Activated CD4-positive, alpha-beta T cell treated with anti-CD3 and anti-CD28 coated beads, Interleukin-2, amount 50 U/mL, for 1 hour (primary cell): ENCODE measurements around the gene PLCG2.

Experiments
- DNase-seq: peaks from one replicate; pipeline ENCODE4 v3.0.0-alpha.2; 2020

The PLCG2 gene

GRCh38 chr16:81817789-81818567 is 38.9 kb downstream of the PLCG2 start:
- DNase-seq, result no peak

GRCh38 chr16:81818568-81818896 is 39.4 kb downstream of the PLCG2 start:
- no peak for DNase-seq

DNA sequence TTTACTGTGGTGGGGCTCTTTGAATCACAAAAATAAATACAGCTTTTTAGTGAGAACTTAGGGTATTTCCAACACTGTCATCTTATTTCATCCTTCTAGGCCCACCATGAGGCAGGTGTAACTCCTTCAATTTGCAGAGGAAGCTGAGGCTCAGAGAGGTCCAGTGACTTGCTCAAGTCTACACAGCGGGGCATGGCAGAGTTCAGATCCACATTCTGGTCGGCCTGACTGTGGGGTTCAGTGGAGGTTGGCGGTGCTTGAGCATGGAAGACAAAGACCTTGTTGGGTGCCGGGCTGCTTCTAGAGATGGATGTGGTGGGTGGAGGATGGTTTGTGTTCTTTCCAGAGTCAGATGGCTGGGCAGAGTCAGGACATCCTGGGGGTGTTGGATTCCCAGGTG is 39.8 kb downstream of the PLCG2 start:
- DNase-seq, result no peak

DNA sequence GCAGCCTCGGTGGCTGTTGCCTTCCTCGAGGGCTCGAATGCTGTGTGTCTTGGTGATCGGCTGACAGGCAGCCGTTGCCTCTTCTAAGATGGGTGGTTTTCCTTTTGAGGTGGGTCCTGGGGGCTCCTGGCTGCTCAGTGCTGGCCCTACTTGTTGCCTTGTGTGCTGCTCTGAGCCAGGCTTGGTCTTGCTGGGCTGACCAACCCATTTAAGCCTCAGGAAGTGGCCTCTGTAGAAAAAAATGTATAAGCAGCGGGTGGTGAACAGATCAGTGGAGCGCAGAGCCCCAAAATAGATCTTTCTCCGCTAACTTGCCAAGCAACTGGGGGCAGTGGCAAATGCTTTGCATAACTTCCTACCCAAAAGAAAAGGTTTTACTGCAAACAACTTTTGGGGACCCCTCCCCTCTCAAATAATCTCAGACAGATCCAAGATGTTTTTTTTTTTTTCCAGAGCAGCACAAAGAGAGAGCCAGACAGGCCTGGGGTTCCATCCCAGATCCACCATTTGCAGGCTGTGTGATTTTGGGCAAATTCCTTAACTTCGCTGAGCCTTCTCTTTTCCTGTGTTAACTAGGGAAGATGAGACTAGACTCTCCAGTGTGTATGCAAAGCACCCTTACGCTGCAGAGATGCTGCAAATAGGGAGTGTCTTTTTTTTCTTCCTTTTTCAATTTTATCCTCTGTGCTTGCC is 42.5 kb downstream of the PLCG2 start:
- no peak for DNase-seq

GRCh38 chr16:81823111-81823510 is 44.0 kb downstream of the PLCG2 start:
- DNase-seq, result no peak

DNA sequence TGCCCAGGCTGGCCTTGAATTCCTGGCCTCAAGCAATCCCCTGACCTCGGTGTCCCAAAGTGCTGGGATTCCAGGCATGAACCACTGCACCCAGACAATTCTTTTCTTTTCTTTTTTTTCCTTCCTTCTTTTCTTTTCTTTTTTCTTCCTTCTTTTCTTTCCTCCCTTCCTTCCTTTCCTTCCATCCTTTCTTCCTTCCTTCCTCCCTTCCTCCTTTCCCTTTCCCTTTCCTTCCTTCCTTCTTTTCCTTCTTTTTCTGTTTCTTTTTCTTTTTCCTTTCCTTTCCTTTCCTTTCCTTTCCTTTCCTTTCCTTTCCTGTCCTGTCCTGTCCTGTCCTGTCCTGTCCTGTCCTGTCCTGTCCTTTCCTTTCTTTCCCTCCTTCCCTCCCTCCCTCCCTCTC is 44.6 kb downstream of the PLCG2 start:
- no peak for DNase-seq

GRCh38 chr16:81826523-81826922 is 47.4 kb downstream of the PLCG2 start:
- DNase-seq, result no peak

DNA sequence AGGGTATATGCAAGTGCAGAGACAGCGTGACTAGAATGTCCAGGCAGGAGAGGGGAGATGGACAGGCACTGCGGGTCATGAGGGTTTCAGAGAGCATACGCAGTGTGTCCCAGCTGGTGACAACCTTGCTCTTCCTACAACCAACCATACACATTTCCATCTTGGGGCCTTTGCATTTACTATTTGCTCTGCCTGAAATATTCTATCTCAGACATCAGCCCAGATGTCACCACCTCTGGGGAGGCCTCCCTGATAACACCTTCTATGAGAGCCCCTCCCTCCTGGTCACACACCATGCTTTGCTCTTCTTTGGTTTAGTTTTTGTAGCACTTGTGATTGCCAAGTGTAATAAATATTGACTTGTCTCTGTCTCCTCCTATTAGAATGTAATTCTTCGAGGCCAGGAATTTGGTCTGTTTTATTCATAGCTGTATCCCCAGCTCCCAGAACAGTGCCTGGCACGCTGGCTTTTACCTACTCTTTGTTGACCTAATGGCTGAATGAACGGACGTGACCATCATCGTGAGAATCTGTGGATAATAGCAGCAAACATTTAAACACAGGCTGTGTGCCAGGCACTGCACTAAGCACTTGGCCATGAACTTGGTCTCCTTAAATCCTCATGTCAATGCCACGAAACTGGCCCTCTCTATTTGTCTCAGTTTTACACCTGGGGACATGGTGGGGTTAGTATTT is 51.9 kb downstream of the PLCG2 start:
- DNase-seq, result no peak

GRCh38 chr16:81831722-81832126 is 52.6 kb downstream of the PLCG2 start:
- peak; percentile 4 for DNase-seq

GRCh38 chr16:81832801-81833547 is 53.9 kb downstream of the PLCG2 start:
- no peak for DNase-seq

DNA sequence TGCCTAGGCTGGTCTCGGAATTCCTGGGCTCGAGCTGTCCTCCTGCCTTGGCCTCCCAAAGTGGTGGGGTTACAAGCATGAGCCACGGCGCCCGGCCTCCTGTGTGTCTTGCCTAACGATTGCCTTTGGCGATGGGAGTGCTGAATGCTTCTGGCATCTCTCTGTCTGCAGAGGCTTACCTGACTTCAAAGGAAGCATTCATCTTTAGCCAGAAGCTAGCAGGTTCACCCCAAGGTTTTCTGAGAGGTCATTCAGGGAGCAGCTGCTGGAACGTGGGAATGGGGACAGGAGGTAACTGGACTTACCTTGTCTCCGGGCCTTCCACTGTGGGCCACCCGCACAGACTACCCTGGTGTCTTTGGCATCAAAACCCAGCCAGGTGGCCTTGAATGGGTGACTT is 54.7 kb downstream of the PLCG2 start:
- no peak for DNase-seq

- DNase-seq, result no peak
Observed at GRCh38 chr16:81834868-81835267, 55.8 kb downstream of the PLCG2 start.

DNA sequence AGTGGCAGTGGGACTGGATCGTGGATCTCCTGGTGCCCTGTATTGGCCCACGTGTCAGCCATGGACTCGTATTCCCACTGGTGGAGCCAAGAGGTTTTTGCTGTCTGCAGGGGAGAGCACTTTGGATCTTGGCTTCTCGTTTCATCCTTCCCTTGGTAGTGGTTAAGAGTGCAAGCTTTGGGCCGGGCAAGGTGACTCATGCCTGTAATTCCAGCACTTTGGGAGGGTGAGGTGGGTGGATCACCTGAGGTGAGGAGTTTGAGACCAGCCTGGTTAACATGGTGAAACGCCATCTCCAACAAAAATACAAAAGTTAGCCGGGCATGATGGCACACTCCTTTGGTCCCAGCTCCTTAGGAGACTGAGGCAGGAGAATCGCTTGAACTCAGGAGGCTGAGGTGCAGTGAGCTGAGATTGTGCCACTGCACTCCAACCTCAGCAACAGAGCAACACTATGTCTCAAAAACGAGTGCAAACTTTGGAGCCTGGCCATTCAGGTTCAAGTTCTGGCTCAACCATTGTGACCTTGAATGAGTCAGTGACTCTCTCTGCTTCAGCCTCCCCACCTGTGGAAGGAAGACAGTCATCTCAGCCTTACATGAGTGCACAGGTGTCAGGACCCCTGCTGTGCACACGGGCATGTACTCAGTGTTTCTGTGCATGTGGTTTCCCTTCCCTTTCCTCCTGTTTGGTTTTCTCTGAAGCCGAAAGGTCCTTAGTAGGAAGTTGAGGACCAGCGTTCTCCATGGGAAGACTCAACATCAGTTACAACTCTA is 57.4 kb downstream of the PLCG2 start:
- DNase-seq, result no peak

- no peak for DNase-seq
Observed at GRCh38 chr16:81837312-81837751, 58.2 kb downstream of the PLCG2 start.

DNA sequence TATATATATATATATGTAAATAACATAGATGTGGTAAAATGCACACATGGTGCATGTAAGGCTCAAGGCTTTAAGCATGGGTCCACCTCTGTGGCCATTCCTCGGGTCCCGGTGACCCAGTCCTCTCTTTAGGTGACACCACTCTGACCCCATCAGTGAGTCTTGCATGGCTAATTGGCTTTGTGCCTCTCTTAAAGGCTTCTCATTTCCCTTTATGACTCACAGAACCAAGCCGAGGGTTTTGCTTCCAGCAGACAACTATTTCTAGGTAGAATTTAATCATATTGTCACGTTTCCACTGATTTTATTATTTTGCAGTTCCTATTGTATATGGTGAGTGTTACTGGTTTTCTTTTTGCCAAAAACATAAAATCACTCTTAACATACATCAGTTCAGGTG is 59.7 kb downstream of the PLCG2 start:
- DNase-seq, result no peak

GRCh38 chr16:81841722-81842121 is 62.6 kb downstream of the PLCG2 start:
- DNase-seq, result no peak

GRCh38 chr16:81842564-81843242 is 63.6 kb downstream of the PLCG2 start:
- no peak for DNase-seq

GRCh38 chr16:81843243-81843582 is 64.1 kb downstream of the PLCG2 start:
- no peak for DNase-seq

DNA sequence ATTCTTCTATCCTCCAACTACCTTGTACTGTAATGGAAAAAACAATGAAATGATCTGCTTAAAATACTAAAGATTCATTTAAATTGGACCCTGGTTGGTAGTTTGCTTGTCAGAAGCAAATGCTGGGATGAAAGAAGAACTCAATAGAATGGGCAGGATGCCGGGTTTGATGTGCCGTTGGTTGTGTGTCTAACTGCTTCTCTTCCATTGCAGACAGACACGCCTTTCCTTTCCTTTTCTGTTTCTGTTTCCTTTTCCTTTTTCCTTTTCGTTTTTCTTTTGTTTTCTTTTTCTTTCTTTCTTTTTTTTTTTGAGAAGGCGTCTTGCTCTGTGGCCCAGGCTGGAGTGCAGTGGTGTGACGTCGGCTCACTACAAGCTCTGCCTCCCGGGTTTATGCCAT is 64.6 kb downstream of the PLCG2 start:
- DNase-seq, result no peak

DNA sequence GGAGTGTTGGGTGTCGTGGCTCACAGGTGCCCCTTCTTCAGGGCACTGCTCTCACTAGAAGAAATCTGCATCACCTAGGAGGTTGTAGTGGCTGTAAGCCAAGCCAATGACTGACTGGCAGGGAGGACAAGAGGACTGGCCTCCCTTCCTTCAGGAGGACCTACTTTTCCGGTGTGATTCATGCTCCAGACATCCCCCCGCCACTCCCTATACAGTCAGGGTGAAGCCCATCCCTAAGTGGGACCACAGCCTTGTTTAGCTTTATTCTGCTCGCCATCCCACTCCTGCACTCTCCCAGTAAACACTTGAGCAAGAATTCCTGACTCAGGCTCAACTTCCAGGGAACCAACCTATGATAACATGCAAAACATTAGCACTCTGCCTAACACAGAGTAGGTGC is 67.0 kb downstream of the PLCG2 start:
- DNase-seq, result no peak

DNA sequence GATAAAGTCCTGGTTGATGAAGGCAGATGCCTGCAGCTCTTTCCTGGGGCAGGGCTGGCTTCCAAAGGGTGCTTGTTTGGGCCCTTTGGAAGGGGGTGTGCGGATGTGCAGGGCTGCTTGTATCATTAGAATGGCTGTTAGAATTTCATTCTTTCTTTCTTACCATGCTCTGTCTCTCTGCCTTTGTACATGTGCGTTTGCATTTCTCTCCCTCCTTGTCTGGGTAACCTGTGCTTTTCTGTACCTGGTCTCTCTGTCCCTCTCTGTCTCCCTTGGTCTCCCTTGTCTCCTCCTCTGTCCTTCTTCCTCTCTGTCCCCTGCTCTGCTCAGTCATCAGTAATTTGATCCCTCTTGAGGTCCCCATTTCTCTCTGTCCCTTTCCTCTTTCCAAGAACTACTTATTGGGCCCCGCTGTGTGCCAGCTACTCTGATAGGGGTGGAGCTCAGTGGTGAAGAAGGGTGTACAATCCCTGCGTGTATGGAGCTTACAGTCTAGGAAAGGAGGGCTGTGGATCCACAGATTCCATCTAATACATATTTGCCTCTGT is 69.3 kb downstream of the PLCG2 start:
- no peak for DNase-seq
